Measurements from ENCODE around the gene INO80. TPM values are rescaled to one million over a fixed set of nuclear protein-coding genes. Genes with fewer than 3 reads are reported as not detected.

The INO80 gene
- total RNA-seq, 1 donor from 2014 or later: 31.7 TPM

DNA sequence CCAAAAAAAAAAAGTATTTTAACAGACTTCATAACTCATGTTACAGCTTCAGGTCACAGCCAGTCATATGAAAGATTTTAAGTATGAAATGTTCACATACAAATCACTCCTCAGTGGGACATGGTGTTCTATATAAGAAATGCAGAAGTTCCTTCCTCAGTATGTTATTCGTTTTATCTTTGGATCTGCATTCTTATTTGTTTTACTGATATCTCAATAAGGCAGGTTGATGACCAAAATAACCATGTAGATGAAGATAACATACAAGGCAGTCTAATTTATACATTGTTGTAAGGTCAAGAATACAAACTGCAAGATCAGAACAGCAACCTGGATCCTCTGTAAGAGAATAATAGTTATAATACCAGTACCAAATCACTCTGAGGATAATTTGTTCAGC lies 87.2 kb downstream of the INO80 start:
- no peaks in the 10 kb centered on the region for H3K4me1 ChIP-seq

DNA sequence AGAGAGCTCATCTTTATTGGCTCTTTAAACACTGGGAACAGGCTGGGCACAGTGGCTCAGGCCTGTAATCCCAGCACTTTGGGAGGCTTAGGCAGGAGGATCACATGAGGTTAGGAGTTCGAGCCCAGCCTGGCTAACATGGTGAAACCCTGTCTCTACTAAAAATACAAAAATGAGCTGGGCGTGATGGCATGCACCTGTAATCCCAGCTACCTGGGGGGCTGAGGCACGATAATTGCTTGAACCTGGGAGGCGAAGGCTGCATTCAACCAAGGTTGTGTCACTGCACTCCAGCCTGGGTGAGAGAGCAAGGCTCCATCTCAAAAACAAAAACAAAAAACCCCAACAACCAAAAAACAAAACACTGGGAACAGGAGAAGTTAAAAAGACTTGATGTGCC lies 90.7 kb downstream of the INO80 start:
- Histone ChIP-seq H3K27me3 (no peaks in the 10 kb centered on the region), H3K9me3 (no peaks in the 10 kb centered on the region), H3K27ac (no peak overlapping the region), H3K36me3 (peaks cover 0 to 17% of the 10 kb centered on the region in 2 donors), H3K4me1 (no peaks in the 10 kb centered on the region), H3K4me3 (no peak overlapping the region)
- TF ChIP-seq POLR2A (IDR thresholded peaks at IDR 0.05): no peak
- DNase-seq (ENCODE audit: extremely low spot score in 2 of 2): no peak
- intact Hi-C loops (cut with DNase I): no loop called here

More for the DNA sequence above, 87.2 kb downstream of the INO80 start:
- Histone ChIP-seq H3K9me3 (no peaks in the 10 kb centered on the region), H3K27ac (no peak overlapping the region), H3K4me3 (no peak overlapping the region), H3K36me3 (peaks cover 0 to 24% of the 10 kb centered on the region in 2 donors), H3K27me3 (no peaks in the 10 kb centered on the region)
- no peak for DNase-seq (ENCODE audit: extremely low spot score in 2 of 2)
- intact Hi-C loops (cut with DNase I): no loop called here
- TF ChIP-seq, protein P1, sequence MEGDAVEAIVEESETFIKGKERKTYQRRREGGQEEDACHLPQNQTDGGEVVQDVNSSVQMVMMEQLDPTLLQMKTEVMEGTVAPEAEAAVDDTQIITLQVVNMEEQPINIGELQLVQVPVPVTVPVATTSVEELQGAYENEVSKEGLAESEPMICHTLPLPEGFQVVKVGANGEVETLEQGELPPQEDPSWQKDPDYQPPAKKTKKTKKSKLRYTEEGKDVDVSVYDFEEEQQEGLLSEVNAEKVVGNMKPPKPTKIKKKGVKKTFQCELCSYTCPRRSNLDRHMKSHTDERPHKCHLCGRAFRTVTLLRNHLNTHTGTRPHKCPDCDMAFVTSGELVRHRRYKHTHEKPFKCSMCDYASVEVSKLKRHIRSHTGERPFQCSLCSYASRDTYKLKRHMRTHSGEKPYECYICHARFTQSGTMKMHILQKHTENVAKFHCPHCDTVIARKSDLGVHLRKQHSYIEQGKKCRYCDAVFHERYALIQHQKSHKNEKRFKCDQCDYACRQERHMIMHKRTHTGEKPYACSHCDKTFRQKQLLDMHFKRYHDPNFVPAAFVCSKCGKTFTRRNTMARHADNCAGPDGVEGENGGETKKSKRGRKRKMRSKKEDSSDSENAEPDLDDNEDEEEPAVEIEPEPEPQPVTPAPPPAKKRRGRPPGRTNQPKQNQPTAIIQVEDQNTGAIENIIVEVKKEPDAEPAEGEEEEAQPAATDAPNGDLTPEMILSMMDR (IDR thresholded peaks at IDR 0.05): no peak
- no peak for TF ChIP-seq POLR2A (IDR thresholded peaks at IDR 0.05)
- no peak for TF ChIP-seq POLR2AphosphoS5 (IDR thresholded peaks at IDR 0.05; ENCODE audit: insufficient read depth in 1 of 2, low read depth in 1 of 2)

DNA sequence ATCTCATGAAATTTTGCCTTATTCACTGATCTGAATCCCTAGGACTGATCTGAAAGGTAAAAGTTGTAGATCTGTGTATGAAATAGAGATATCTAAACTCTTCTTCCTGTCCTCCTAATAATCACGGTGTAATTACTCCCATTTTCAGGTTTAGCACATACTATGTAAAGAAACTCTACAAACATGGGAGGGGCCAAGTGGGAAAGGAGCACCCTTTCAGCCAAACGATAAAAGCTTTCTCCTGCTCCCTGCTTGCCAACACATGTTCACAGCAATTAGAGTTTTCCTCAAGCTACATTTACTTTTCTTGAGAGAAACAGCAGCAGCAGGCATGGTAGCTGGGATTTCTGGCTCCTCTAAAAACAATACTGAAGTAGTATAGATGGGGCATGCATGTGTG lies 91.2 kb downstream of the INO80 start:
- Histone ChIP-seq H3K27ac (no peak overlapping the region), H3K4me3 (no peak overlapping the region), H3K4me1 (no peaks in the 10 kb centered on the region), H3K9me3 (no peaks in the 10 kb centered on the region), H3K27me3 (no peaks in the 10 kb centered on the region), H3K36me3 (peaks cover 0 to 21% of the 10 kb centered on the region in 2 donors)
- intact Hi-C loops (cut with DNase I): loop anchor here (5.0 kb wide), 1 partner anchor 123 kb away; no protein-coding TSS in a partner anchor
- TF ChIP-seq POLR2A (IDR thresholded peaks at IDR 0.05) (no peak), POLR2AphosphoS5 (IDR thresholded peaks at IDR 0.05; ENCODE audit: insufficient read depth in 1 of 2, low read depth in 1 of 2) (no peak)
- TF ChIP-seq, protein P1 (IDR thresholded peaks at IDR 0.05): no peak
- DNase-seq (ENCODE audit: extremely low spot score in 2 of 2): no peak

DNA sequence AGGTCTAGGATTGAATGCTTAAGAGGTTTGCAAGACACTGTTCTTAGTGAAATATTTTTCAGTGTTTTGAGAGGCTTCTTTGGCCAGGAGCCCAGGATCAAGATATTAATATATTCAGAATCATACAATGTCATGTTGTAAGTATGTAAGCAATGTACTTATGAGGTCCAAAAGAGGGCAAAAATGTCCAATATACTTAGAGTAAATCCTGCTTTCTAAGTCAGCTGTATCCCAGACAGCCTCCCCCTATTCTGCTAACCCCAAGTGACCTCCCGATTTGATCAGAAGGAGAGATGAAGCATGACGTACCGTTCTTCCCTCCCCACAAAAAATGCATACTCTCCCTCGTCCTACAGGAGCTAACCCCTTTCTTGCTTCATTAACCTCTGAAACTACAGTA lies 91.9 kb downstream of the INO80 start:
- H3K9me3 ChIP-seq: no peaks in the 10 kb centered on the region
- DNase-seq (ENCODE audit: extremely low spot score in 2 of 2): no peak
- H3K36me3 ChIP-seq: peaks cover 0 to 26% of the 10 kb centered on the region in 2 donors
- intact Hi-C loops (cut with DNase I): loop anchor here (5.0 kb wide), 1 partner anchor 122 kb away; no protein-coding TSS in a partner anchor
- TF ChIP-seq POLR2AphosphoS5 (IDR thresholded peaks at IDR 0.05; ENCODE audit: insufficient read depth in 1 of 2, low read depth in 1 of 2) (no peak), POLR2A (IDR thresholded peaks at IDR 0.05) (no peak)
- TF ChIP-seq, protein P1 (IDR thresholded peaks at IDR 0.05): no peak
- H3K27me3 ChIP-seq: no peaks in the 10 kb centered on the region
- no peaks in the 10 kb centered on the region for H3K4me1 ChIP-seq
- no peak overlapping the region for H3K27ac ChIP-seq
- no peak overlapping the region for H3K4me3 ChIP-seq

DNA sequence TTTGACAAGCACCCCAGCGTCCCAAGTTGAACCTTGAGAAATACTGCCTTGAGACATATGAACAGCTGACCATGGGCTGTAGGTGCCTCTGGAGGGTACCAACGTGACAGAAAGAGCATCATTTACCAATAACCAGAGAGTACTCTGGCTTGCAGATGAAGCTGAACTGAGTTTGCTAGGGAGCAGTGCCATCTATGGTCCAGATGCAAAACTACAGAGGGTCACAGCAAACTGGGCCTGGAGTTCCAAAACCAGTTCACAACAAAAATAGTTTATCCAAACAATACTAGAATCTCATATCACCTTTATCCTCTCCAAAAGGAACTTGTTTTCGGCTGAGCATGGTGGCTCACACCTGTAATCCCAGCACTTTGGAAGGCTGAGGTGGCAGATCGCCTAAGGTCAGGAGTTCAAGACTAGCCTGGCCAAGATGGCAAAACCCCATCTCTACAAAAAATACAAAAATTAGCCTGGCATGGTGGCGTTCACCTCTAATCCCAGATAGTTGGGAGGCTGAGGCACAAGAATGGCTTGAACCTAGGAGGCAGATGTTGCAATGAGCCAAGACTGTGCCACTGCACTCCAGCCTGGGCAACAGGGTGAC lies 93.5 kb downstream of the INO80 start:
- Histone ChIP-seq H3K9me3 (no peaks in the 10 kb centered on the region), H3K36me3 (peaks cover 0 to 26% of the 10 kb centered on the region in 2 donors), H3K27me3 (no peaks in the 10 kb centered on the region), H3K4me1 (peaks cover 7% of the 10 kb centered on the region), H3K27ac (no peak overlapping the region), H3K4me3 (no peak overlapping the region)
- no peak for DNase-seq (ENCODE audit: extremely low spot score in 2 of 2)
- TF ChIP-seq, protein P1 (IDR thresholded peaks at IDR 0.05): peak; percentile 16 to 47 (median 44)
- TF ChIP-seq POLR2A (IDR thresholded peaks at IDR 0.05) (no peak), POLR2AphosphoS5 (IDR thresholded peaks at IDR 0.05; ENCODE audit: insufficient read depth in 1 of 2, low read depth in 1 of 2) (no peak)
- intact Hi-C loops (cut with DNase I): loop anchor here (5.0 kb wide), 1 partner anchor 120 kb away; no protein-coding TSS in a partner anchor

All from vagina (tissue), 2 donors.